Endothelial cell of hepatic sinusoid (primary cell): Measurements from ENCODE around the gene ALOX5AP.

Source experiments
- in situ Hi-C: cut with HindIII; loops from 2 replicates; pipeline ENCODE4 v1.10.0; 2017; ENCODE audit warnings: low sequenced_read_pairs

Gene ALOX5AP

DNA sequence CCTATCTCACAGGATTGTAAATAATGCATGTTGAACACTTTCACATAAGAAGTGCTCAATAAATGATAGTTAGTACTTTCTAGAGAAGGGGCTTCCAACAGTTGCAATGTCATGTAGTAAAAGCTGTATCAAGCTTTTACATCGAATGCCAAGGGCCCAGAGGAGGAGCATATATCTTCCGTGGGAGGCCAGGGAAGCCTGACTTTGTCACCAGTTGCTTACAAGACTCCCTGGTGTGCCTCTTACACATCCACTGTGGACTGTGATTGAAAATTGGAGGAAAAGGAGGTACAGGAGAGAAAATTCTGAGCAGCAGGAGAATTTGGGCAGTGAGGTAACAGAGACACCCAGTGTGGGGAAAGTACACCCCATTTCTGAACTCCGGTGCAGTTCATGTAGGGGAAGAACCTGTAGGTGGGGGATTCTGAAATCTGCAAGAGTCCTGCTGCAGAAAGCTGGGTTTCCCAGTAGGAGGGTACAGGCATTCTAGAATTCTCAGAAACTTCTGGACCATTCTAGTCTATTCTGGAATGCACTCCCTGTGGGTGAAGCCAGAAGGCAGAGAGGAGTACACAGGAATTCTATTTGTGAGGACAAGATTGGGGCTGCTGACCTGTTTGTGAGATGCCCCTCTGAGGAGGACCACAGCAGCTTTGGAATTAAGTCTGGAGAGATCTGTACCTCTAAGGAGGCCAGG is 54.0 kb downstream of the ALOX5AP start:
- in situ Hi-C loops = loop anchor here (5.0 to 25.0 kb wide), 2 partner anchors 37 to 302 kb away; no protein-coding TSS in a partner anchor

DNA sequence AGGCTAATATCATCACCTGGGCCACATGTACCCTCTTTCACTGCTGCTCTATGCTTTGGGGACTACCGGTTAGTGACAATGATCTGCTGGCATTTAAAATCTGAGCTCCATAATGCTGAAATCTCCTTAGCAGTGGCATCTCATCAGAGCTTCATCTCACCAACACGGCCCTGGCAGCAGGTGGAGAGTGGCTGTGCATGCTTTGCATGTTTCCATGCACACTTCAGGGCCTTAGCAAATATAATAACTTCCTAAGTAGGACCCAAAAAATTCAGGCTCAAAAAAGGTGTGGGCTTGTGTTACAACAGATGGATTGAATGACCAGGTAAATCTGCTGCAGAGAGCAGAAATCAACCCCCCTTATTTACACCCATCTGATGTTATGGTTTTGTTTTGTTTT is 55.2 kb downstream of the ALOX5AP start:
- in situ Hi-C loops = loop anchor here (10.0 to 25.0 kb wide), 3 partner anchors 56 to 646 kb away; partner anchors contain the start of gene ALOX5AP

DNA sequence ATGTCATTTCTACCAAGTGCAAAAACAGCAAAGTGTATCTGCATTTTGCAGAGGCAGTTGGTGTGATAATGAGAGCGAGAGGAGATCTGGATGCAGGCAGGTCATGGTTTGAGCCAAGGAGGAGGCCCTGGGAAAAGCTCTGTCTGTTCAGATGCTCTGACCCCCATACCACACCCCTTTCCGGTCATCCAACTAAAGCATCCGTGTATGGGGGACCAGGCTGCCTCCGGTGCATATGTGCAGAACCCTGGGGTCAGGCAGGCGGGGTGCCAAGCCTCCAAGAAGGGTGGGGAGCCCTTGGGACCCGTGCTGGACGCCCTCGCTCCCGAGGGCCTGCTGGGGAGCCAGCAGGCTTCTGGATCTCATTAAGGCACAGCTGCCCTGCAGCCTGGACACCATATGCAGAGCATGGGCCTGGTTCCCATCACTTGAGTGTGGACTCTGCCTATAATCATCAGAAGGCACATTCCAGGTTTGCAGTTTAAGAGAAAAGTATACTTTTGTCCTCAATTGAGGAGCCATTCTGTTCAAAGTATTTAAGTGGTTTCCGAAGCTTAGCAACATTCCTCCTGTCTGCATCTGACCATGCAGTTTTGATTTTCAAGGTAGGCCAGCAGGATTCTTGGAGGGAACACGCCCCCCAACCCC is 56.1 kb downstream of the ALOX5AP start:
- in situ Hi-C loops = loop anchor here (10.0 to 25.0 kb wide), 3 partner anchors 57 to 647 kb away; partner anchors contain the start of gene ALOX5AP

DNA sequence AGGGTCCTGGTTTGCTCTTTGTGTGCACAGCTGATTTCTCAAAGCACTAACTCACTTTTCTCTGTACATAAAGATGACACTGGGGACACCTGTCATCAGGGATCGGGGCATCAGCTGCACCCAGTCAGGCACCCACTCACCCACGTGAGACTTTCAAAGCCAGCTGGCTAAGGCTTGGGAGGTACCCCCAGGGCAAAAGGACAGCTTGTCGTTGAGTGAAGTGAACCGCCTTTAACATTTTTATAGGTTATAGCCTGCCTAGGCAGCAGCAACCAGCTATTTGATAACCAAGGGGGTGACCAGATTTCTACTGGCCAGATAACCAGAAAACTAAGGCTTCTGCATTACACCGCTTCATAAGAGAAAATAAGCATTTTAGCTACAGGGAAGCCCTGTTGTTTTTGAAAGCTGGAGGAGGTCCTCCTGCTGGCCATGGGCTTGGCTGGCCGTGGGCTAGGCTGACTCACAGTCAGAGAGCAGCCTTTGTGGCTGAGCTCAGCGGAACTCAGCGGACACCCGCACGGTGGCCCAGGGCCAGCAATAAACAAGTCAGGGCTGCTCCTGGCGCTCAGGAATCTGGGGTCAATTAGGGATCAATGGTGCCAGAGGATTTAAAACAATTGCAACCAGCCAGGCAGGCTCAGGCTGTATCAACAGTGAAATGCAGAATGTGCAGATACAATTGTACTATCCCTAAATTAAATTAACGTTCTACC is 57.1 kb downstream of the ALOX5AP start:
- in situ Hi-C loops = loop anchor here (10.0 to 25.0 kb wide), 3 partner anchors 58 to 648 kb away; partner anchors contain the start of gene ALOX5AP

DNA sequence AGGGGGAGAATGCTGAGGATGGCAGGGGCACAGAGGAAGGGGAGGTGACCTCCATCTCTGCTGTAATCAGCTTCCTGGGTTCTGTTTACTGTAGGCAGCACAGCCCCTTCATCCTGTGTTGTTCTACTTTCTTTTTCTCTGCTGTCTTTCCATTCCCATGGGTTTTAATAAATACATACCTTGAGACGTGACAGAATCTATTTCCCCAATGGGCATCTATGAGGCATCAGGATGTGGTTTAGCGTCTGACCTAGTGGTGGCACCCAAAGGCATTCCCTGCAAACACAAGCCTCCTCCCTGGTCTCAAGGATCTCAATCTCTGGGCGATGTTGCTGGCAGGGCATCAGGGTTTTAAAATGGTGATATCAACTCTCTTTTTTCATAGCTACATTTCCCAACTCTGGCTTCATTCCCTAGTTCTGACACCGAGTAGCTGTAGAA is 60.8 kb downstream of the ALOX5AP start:
- in situ Hi-C loops = loop anchor here (5.0 to 25.0 kb wide), 5 partner anchors 56 to 651 kb away; partner anchors contain the start of gene ALOX5AP

DNA sequence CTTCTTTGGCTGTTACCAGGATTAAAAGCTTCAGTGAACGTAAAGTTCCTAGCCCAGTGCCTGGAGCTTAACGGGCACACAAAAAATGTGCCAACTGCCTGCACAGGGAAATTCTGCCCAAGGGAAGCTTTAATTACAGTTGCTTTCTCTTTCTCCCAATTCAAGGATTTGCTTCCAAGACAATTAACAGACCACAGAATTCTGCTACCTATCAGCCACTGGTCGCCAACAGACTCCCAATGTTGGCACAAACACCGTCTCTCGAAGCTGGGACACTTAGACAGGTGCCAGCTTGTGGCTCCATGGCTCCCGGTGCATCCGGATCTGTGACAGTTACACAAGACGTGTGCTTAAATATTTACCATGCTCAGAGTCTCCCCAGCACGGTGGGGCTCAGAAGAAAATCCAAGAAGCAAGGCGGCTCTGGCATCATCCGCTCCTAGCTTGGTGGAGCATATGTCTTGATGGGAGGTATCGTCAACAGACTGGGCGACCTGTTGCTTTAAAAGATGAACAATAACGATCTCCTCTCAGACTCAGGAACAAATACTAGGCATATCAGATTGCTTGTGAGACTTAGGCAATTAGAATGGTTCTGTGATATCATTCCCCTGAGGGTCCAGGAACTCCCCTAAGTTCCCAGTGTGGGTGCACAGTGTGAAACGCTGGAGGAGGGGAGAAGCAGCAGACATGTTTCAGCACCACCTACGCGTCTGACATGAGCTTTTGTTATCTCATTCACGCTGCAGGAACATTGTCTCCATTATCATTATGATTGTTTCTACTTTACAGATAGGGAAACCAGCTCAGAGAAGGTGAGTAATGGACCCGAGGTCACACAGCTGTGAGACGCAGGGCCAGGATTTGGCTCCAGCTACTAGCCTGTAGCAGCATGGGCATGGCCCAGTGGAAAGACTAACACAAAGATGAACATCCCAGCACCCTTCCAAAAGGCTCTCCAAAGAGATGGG is 61.6 kb downstream of the ALOX5AP start:
- in situ Hi-C loops = loop anchor here (5.0 to 25.0 kb wide), 5 partner anchors 55 to 652 kb away; partner anchors contain the start of gene ALOX5AP

DNA sequence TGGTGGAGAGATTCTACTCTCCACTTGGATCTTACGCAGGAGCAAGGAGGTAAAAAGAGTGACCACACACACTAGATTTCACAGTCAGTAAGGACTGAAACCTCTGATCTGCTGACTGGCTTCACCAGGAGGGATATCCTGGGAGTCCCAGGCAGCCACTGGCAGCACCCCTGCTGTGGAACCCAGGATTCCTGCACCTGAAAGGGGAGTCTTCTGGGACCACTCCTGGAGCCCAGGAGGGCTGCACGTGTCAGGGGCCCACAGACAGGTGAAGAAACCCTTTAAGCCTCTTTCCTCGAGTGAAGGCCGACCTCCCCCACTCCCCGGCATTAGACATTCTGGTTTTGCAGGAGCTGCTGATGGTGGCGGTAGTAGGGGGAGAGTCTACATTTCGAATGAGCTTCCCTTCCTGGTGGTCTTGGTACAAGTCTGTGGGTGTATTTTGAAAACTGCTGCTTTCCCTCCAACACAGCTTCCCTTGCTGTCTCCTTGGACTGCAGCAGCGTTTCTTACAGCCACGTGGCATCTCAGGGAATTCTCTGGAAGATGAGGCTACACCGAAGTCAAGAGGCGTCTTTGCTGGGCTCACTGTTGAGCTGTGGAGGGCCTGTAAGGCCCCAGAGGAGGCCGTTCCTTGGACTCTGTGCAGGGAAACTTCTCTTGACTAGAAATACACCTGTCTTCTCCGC is 62.6 kb downstream of the ALOX5AP start:
- in situ Hi-C loops = loop anchor here (5.0 to 25.0 kb wide), 5 partner anchors 54 to 653 kb away; partner anchors contain the start of gene ALOX5AP

DNA sequence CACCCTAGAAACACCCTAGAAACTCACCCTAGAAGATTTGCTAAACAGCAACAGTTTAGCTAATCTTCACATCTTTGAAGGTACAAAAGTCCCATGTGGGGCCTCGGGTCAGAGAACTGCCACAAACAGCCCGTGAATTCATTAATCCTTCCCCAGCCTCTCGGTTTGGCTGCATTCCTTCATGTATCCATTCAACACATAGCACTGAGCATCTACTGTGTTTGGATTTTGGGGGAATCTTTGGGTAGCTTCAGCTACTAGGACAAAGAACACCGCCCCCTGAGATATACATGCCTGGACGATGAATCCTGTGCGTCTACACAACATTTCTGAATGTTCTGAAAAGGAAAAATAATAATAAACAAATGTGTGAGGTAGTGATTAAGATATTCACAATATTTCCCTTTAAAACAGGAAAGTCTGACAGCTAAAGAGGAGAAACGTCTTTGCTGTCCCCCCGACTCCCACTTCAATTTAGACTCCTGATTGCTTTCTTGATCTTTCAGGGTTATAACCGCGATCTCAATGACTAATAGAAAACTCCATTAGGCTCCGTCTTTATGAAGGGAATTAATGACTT is 63.5 kb downstream of the ALOX5AP start:
- in situ Hi-C loops = loop anchor here (5.0 to 25.0 kb wide), 5 partner anchors 53 to 654 kb away; partner anchors contain the start of gene ALOX5AP

DNA sequence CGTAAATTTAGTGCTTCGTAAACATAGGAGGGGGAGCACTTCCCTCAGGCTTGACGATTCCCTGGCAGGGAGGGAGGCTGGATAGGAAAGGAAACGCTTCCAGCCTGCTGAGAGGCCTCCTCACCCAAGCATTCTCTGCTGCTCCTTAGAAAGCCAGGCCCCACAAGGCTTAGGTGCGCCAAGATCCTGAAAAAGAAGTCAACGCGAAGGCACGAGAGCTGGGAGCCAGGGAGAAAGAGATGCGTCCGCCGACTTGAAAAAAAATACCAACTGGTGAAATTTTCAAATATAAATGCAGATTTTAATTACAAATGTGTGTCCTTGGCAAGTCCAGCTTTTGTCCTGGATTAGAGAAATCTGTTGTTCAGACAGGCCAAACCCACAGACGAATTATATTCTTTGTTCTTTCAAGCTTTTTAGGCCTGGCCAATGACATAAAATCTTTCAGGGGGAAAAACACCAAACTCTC is 64.0 kb downstream of the ALOX5AP start:
- in situ Hi-C loops = loop anchor here (5.0 to 25.0 kb wide), 5 partner anchors 53 to 655 kb away; partner anchors contain the start of gene ALOX5AP

DNA sequence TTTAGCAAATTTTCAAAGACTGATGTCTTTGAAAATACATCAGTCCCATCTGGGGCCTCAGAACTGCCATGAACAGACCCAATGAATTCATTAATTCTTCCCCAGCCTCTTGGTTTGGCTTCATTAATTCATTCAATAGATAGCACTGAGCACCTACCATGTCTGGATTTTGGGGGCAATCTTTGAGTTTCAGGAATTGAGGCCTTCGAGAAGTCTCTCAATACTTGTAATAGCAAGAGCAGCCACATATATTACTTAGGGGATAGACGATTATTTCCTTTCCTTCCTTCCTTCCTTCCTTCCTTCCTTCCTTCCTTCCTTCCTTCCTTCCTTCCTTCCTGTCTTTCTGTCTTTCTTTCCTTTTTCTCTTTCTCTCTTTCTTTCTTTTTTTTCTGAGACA is 64.8 kb downstream of the ALOX5AP start:
- in situ Hi-C loops = no loop called here

DNA sequence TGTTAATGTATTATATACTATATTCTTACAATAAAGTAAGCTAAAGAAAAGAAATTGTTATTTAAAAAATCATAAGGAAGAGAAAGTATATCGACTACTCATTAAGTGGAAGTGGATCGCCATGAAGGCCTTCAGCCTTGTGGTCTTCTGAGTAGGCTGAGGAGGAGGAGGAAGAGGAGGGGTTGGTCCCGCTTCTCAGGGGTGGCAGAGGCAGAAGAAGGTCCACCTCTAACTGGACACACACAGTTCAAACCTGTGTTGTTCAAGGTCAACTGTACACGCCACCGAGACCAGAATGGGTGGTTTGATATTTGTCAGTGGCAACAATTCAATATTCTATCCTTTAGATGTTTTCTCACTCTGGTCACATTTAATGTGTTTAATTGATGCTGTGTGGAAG is 67.2 kb downstream of the ALOX5AP start:
- in situ Hi-C loops = no loop called here

DNA sequence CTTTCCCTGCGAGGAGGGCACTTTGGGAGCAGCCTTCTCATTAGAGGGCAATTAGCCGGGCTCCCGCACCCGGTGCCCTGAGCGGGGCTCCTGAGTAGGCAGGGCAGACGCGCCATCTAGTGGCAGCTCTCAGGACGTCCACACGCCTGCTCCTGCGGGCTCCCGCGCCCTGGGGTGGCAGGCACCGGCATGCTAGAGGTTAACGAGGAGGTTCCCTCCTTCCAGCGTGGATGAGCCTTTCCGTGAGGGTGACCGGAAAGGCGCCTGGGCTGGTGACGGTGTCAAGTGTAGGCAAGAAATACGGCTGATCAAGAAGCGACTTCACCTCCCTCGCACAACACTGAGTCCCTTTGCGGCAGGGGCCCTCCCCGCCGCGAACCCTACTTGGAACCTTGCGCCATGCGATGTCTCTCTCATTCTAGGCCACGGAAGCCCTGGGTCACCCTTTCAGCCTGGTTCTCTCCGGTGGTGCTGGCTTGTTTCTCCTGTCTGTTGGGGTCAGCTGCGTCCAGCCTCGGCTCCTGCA is 67.7 kb downstream of the ALOX5AP start:
- in situ Hi-C loops = no loop called here

DNA sequence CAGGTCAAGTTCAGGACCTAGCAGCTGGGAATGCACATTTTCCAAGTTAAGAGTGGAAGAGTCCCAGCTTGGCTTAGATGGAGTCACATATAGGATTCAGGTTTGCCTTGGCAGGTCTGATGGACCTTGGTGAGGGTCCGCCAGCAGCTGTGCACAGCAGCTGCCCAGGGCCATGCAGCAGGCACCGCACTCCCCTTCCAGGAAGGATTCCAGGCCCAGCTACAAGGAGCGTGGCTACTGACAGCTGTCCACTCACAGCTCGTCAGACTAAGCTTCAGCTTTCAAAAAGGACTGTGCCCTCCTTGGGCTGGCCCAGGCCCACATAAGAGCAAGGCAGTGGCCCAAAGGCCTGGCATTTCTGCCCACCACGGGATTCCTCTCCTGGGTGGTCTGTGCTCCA is 68.4 kb downstream of the ALOX5AP start:
- in situ Hi-C loops = no loop called here

DNA sequence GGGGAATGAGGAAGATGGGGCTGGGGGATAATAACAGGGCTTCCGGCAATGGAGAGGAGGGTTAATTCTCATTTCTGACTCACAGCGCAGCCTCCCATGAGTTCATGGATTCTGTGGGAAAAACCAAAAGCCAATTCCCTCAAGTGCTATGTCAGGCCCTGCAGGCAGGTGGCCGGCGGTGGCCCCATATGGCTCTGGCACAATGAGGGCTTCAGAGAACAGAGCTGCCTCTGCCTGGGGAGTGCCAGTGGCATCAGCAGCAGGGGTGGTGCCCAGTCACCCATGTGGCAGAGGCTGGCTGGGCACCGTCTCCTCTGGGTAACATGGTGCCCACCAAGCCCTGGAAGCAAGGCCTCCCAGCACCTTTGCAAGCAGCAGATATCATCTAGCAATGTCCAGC is 69.1 kb downstream of the ALOX5AP start:
- in situ Hi-C loops = no loop called here

DNA sequence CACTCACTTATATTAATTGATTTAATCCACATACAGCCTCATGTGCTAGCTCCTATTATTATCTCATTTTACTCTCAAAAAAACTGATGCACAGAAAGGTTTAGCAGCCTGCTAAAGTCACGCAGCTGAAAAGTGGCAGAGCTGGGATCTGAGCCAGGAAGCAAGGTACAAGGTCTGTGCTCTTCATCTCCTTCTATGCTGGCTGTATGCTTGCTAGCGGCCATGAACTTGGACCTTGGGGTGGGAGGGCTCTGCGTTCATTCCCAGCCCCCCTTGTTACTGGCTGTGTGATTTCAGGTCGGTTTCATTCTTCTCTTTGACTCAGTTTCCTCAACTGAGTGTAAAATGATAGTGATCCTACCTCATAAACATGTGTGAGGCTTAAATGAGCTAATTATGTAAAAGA is 69.8 kb downstream of the ALOX5AP start:
- in situ Hi-C loops = loop anchor here (5.0 kb wide), 2 partner anchors 88 to 222 kb away; no protein-coding TSS in a partner anchor

DNA sequence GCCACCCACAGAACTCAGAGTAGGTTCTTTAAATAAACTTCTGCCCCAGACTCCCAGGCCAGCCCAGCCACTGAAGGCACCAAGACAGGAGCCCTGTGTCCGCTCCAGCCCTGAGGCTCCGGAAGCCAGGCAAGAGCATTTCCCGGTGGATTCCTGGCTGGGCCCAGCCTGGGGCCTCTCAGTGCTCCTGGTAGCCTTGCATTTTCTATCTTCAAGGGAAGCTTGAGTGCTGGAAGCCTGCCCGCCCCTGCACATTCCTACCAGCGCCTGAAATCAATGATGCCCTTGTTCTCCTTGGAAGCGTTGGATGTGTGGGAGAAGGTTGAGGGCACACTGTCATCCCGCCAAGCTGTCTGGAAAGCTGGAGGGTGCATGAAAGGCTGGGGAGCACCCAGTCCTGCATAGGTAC is 70.3 kb downstream of the ALOX5AP start:
- in situ Hi-C loops = loop anchor here (5.0 kb wide), 2 partner anchors 88 to 222 kb away; no protein-coding TSS in a partner anchor

DNA sequence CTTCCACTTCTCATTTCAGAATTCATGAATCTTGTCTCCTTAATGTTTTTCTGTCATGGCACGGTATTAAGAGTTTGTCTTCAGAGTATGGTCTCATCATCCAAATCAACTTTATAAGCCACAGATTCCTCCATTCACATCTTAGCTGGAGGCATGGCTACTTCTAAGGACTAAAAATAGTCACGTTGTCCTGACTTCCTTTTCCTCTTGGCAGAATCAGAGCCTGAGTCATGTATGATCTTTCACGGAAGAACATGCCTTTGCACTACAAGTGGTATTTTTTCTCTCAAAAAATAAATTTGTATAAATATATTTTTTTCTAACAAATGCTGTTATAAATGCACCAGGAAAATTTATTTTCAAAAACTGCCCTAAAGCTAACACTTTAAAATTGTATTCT is 71.4 kb downstream of the ALOX5AP start:
- in situ Hi-C loops = loop anchor here (5.0 kb wide), 2 partner anchors 89 to 221 kb away; no protein-coding TSS in a partner anchor

DNA sequence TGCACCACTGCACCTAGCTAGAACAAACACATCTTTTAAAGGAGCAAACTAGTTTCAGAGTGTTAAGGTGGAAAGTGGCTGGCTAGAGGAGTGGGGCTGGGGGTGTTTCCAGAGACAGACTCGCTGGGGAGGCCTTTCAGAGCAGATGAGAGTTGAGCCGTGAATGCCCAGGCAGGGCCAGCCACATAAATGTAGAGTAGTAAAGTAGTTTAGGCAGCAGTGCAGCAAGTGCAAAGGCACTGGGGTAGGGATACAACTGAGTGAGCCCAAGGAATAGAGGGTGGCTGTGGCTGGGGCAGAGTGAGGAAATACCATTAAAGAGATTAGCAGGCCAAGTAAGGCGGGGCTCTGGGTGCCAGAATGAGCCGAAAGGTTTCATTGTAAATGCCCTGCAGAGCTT is 72.0 kb downstream of the ALOX5AP start:
- in situ Hi-C loops = loop anchor here (5.0 kb wide), 2 partner anchors 90 to 220 kb away; no protein-coding TSS in a partner anchor
